G401 (cell line): ENCODE results near the gene PON3. TPM values are rescaled to one million over a fixed set of nuclear protein-coding genes. Genes with fewer than 3 reads are reported as not detected.

ENCODE experiments used
- DNase-seq: peaks from one replicate; pipeline ENCODE4 v3.0.0-alpha.2; 2015; ENCODE audit warnings: low spot score
- in situ Hi-C: cut with HindIII; loops from 2 replicates; pipeline ENCODE4 v1.10.0; 2016; ENCODE audit warnings: low sequenced_read_pairs, mixed read lengths
- total RNA-seq: library from RNA; depleted of rRNA; stranded (reverse); fragments of >200 nt; shearing (Covaris generic); gene quantifications from 2 replicates; pipeline ENCODE4 v1.2.3, GENCODE V29; 2014

PON3 gene
- total RNA-seq, 1 experiment from 2014 or later: not detected

DNA sequence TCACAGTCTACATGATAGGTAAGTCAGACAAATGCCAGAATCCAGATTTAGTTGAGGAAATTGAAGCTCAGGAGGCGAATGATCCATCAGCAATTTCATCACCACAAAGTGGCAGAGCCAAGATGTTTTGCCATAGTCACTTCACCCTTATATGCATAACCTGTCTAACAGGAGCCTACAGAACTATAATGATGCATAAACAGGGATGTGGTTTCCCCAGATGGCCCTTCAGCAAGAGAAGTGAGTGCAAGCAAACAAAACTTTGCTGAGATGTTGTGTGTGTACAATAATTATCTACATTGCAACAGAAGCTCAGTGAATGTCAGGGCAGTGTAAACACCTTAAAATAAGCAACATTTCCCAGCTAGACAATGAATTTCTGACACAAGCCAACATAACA, 28.6 kb downstream of the PON3 start:
- no peak for DNase-seq
- in situ Hi-C loops: no loop called here

DNA sequence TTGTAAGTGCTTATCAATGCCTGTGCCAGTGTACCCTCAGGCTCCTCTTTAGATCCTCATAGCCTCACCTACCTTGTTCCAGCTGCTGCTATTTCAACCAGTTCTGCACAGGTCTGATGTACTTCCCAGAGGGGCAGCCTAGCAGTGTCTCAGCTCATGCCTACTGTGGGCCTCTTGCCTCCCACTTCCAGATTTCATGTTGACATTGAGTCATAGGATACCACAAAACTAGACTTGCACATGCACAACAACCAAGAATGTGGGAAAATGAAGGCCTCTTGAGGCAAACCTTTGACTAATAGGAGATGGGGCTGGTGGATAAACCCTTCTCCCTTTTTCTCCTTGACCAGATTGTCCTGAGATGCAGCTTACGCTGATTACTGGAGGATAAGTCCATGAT, 31.0 kb downstream of the PON3 start:
- DNase-seq: no peak
- in situ Hi-C loops: no loop called here

DNA sequence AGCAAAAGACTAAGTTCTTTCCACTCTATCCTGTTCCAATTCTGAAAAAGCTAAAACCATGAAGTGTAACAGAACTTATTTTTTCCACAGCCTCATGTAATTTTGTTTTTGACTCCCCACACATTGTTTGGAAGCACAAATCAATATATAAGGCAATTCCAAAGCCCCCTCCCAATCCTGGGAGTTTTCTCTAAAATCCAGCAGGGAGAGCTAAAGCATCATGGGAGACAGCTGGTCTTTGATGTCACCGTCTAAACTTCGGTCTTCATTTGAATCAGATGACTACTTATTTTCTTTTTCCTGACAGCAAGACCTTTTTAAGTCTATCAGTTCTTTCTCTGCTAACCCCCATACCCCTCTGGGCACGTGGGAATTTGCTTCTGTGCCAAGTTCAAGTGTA, 38.6 kb downstream of the PON3 start:
- no peak for DNase-seq

DNA sequence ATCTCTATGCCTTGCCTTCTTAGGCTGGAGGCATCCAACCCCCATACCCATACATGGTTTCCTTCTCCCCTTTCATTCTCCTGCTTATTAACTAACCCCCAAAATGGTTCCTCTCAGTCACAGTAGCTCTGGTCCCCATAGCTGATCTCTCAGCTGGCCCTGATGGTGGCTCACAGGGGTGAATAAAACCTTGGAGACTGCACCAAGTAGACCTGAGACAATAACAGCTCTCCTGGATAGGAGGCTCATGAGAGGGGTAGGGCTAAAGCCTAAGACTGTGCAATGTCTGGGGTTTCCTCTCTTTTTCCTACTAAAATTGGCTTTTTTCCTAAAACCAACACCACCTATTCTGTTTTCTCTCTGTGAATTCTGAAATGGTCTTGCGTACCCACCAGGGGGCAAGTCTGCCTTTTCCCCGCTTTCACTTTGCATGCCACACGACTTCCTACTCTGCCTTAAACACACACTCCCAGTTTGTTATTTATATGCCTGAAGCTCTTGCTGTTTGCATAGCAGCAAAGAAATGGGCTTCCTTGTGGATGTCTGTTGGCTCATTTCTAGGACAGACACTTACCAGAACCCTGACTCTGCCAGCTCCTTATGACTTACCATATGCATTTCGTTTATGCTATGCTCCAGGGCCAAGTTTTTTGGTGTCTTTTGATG, 53.4 kb downstream of the PON3 start:
- in situ Hi-C loops: no loop called here
- DNase-seq: no peak

More for the DNA sequence above, 38.6 kb downstream of the PON3 start:
- in situ Hi-C loops: no loop called here

DNA sequence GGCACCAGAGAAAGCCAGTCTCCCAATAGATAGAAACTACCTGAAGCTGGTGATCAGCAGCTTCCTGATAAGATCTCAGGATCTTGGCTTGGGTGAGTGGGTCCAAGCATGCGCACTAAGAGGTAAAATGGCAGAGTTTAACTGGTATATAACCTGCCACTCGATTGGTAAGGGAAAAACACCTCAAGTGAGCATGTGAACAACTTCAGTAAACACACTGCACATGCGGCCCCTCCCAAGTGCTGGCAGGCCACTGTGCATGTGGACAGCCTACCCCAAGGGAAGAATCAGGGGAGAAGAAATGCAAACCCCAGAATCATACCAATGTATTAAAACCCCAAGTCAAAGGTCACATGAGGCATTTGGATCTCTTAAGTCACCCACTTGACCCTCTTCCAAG, 54.1 kb downstream of the PON3 start:
- in situ Hi-C loops: no loop called here
- DNase-seq: no peak

DNA sequence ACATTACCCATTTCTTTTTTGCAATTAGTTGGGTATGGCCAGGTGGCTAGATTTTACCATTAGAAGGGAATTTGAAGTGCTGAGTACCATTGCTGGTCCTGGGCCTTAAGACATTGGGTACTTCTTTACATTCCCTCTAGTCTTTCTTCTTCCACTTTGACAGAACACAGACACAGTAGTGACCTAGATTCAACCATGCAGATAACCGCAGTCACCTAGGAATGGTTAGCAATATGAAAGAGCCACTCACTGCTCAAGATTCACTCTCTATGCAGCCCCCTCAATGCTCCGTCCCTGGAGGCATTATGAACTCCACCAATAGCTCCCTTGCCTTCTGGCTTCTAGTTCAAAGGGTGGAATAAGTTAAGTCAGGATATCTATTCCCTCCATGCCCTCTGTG, 55.7 kb downstream of the PON3 start:
- in situ Hi-C loops: no loop called here
- DNase-seq: no peak

DNA sequence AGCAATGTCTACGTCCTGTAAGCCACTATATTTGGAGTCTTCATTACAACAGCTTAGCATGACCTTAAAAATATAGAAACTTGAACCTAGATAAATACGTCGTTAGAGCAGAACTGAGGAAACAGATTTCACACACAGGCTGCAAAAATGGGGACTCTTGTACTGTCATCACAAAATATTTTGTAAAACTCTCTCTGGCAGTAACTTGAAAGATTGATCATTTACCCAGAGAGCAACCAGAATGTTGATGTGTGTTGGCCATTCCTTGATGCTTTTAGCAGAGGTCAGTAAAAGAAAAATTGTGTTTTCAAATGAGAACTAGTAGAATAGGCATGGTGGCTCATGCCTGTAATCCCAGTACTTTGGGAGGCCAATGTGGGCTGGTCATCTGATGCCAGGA, 57.3 kb downstream of the PON3 start:
- in situ Hi-C loops: no loop called here

DNA sequence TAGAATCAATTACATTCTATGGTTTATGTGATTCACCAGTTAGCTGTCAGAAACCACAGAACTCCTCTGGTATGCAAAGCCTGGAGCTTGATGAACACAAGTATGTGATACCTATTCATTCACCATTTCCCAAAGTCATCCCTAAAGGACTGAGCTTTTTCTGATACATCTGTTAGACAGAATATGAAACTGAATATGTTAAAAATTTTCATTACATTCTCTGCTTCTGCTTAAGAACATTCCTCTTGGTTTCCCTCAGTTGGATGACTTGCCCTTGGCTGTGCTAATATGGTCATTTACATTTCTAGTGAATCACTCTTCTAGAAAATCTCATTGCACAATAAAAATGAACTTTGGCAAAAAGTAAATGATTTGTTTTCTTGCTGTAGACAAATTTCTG, 61.1 kb downstream of the PON3 start:
- no peak for DNase-seq
- in situ Hi-C loops: no loop called here

More for the DNA sequence above, 57.3 kb downstream of the PON3 start:
- DNase-seq: no peak

DNA sequence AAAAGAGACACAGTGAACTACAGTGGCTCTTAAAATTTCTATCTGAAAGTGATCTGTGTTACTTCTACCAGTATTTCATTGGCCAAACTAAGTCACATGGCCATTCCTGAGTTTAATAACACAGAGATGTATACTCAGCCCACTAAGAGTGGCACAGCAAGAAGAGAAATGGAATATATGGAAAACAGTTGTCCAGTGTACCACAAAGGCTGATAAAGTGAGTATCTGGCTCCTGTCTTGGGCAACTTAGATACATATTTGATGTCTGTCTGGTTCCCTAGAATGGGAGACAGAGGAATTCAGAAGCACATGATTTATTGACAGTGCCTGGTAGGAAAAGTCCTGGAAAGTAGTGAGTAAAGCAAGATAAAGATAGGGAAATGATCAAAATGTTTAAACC, 61.7 kb downstream of the PON3 start:
- in situ Hi-C loops: no loop called here
- no peak for DNase-seq

DNA sequence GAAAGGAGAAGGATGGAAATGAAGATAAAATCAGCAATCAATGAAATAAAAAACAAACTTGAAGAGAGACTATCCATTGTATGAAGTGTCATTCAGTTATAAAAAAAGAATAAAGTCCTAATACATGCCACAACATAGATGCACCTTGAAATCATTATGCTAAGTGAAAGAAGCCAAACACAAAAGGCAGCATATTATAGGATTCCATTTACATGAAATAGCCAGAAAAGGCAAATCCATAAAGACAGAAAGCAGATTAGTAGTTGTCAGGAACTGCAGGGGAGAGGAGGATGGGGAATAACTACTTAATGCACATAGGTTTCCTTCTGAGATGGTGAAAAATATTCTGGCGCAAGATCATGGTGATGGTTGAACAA, 65.2 kb downstream of the PON3 start:
- in situ Hi-C loops: no loop called here

DNA sequence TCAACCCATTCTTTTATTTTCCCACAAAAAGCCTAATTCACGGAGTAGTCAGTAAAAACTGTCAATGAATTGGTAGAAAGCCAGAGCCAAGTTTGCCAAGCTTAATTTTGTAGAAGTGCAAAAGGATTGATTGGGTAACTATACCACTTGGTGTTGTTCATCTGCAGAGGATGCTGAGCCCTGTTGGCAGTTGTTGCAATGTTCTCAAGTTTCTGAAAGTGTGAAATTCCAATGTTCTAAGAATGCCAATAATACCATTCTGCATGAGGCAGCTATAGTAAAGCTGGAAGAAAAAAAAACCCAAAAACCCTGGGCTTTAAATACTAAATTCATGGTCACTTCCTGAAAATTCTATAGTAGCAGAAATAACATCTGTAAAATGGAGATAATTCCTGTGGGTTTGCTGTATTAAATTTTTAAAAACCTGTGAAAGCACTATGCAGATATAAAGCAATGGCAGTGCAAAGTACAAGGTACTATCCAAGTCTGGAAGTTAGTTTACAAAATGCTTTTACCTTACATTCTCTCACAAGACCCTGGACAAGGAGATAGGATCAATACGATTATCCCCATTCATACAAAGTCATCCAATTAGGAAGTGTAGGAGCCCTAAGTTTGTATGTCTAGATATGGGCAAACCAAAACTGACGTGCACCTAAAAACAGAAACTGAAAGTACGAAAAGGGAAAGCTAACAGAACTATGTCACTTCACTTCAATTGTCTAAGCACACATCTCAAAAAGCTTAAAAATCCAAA, 65.8 kb downstream of the PON3 start:
- no peak for DNase-seq
- in situ Hi-C loops: no loop called here

More for the DNA sequence above, 65.2 kb downstream of the PON3 start:
- DNase-seq: no peak

DNA sequence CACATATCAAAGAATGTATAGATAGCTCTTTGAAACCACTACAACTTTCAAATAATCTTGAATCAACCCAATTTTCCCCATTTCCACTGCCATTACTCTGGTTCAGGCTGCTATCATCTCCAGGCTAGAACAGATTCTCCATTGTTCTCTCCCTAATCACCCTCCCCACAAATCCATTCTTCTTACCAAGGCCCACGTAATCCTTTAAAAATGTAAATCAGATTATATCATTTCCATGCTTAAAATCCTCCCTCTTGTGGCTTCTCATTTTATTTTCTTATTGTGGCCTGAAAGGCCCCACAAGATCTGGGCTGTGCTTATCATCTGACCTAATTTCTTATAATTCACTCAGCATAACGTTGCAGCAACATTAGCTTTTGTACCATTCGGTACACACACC, 68.8 kb downstream of the PON3 start:
- DNase-seq: no peak
- in situ Hi-C loops: no loop called here

DNA sequence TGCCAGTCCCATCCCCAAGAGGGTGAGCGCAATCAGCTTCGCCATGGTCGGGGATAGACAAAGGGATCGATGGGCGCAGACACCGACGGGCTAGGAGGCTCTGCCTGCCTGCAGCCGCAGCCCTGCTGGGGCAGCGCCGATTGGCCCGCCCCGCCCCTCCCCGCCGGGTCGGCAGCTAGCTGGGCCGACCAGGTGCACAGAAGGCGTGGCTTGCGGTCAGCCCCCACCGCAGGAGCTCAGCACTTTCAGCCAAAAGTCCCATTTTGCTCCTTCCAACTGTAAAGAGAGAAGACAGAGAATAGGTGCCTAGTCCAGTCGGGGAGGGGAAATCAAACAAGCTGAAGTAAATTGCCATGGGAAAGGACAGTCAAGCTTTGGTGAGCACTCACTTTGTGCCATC, 71.7 kb downstream of the PON3 start, which contains the start of gene PON1:
Gene PON1 (minus strand): TSS at position 102 of the 400 bp plus-strand sequence. CDS start 57 bp downstream, at position 45.
- DNase-seq: no peak
- in situ Hi-C loops: no loop called here

DNA sequence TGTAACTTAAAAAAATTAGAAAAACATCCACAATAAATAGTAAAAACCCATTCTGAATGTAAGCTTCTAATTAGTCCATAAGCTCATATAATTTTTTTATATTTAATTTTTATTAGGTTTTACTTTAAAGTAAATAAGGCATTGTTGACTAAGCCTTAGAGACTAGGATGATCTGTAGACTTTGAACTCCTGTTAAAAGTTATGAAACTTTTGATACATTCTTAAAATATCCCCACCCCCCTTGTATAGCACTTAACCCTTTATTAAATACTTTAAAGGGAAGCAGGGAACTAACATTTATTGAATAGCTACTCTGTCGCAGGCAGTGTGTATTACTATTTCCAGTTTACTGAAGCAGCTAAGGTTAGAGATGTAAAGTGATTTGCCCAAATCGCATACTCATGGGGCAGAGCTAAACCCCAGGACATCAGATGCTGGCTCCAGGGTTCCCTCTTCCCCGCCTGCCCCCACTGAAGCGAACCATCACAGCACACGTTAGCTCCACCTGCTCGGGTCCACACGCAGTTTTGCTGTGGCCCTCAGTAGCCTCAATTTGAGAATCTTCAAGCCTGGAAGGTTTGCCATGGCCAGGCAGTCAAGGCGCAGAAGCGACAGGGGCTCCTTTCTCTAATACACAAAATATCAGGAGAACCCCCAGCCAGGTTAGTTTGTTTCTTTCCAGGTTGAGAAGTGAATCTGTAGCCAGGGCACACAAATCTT, 72.6 kb downstream of the PON3 start:
- in situ Hi-C loops: no loop called here
- no peak for DNase-seq

DNA sequence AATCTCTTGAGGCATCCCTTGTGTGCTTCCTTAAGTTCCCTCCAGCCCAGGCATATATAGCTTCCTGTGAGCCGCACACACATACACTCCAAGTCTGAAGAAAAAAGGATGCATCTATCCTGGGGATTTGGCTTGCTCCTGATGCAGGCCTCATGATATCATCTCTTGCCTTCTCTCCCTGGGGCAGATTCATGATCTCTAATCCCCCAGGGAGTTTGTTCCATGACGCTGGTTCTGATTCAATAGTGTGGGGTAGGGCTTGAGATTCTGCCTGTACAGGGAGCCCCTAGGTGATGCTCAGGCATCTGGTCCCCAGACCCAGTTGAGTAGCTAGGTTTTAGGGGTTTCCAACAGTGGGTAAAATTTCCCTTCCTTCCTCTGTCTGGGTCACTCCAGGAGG, 73.3 kb downstream of the PON3 start:
- in situ Hi-C loops: no loop called here
- no peak for DNase-seq

DNA sequence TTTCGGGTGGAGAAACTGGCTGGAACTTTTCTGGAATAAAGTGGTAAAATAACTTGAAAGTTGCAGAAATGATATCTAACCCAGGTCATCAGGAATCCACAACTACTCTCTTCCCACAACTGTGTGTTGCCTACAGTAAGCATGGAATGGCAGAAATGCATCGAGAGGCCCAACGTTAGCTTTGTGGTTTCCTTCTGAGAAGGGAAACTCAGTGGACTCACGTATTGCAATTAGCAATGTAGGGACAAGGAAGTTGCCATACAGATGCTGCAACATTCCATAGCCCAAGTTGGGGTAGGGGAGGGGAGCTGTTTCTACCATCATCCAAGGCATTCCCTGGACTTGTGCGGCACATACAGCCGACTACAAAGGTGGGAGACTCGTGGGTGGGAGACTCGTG, 73.8 kb downstream of the PON3 start:
- in situ Hi-C loops: no loop called here
- no peak for DNase-seq

DNA sequence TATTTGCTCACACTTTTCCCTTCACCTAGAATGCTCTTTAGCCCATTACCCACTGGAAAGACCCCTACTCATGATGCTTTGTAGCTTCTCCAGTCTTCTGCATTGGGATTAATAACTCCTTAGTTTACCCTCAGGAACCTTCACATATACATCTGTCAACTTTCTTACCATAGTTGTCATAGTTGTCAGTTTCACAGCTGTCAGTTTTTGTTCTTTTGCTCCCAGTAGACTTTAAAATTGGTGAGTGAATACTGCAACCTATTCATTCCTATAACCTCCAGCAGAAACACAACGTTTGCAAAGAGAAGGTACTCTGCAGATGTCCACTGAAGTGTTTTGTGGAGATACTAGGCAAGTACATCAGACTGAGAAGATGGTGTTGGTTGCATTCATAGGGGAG, 74.5 kb downstream of the PON3 start:
- no peak for DNase-seq
- in situ Hi-C loops: no loop called here

DNA sequence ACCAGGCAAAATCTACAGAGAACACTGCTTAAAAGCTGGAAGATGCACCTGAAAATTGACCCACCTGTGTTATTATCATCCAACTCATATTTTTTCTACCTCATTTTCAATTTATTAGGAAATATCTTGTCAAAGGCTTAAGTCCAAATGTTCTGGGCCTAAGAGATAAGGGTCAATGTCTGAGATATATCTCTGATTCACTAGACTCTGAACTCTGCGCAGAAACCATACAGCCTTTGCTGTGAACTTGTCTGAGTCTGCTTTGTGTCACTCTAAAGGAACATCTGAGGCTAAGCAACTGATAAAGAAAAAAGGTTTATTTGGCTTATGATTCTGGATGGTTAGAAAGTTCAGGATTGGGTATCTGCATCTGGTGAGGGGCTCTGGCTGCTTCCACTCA, 75.5 kb downstream of the PON3 start:
- in situ Hi-C loops: no loop called here
- no peak for DNase-seq

DNA sequence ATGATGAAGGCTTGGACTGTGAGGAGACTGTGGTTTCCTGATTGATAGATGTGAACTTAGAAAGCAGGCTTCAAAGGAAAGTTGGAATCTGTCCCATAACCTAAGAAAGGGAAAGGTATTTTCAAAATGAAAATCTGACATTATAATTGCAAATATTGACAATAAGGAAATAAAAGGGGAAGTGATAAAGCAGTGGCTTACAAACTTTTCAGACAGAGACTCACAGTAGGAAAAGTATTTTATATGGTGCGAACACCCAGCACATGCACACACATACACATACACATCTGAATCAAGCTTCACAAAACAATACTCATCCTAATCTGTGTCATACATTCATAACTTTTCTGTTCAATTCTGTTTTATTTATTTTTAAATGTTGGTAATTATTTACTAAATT, 76.6 kb downstream of the PON3 start:
- no peak for DNase-seq
- in situ Hi-C loops: no loop called here

DNA sequence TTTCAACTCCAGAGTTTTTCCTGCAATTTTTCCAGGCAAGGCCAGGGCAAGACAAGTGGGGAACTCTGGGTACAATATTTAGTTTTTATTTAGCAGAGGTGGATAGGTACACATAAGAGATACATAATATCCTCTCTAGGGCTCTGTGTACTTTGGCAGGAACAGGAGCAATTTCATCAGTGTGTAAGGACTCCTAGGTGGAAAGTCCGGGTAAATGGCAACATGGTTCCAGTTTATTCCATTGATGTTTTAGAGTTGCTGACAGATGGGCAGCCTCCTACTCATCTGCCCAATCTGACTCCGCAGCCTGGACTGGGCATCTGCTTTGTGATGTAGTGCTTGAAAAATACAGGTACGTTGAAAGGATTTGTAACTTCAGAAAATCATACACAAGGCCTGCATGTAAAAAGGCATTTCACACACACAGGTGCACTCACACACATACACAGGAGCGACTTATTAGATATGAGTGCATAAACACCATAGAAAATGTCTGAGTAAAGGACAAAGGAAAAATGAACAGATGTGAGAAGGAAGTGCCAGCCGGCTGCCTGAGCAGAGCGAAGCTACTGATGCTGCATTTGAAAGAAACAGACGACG, 77.6 kb downstream of the PON3 start:
- no peak for DNase-seq
- in situ Hi-C loops: no loop called here
